CD4-positive, alpha-beta T cell treated with Interleukin-10 for 1 hour (primary cell): ENCODE data around the gene ATP1B3.
A peak's percentile ranks its signal among the peaks of the same experiment; 100 is the strongest.
"Not testable (repeated sequence)": the region's sequence is repeated elsewhere in the genome, so short reads cannot be mapped to it uniquely, and the experiment has no call there.

Source experiments
- DNase-seq: peaks from one replicate; pipeline ENCODE4 v3.0.0-alpha.2; 2020

Gene ATP1B3

DNA sequence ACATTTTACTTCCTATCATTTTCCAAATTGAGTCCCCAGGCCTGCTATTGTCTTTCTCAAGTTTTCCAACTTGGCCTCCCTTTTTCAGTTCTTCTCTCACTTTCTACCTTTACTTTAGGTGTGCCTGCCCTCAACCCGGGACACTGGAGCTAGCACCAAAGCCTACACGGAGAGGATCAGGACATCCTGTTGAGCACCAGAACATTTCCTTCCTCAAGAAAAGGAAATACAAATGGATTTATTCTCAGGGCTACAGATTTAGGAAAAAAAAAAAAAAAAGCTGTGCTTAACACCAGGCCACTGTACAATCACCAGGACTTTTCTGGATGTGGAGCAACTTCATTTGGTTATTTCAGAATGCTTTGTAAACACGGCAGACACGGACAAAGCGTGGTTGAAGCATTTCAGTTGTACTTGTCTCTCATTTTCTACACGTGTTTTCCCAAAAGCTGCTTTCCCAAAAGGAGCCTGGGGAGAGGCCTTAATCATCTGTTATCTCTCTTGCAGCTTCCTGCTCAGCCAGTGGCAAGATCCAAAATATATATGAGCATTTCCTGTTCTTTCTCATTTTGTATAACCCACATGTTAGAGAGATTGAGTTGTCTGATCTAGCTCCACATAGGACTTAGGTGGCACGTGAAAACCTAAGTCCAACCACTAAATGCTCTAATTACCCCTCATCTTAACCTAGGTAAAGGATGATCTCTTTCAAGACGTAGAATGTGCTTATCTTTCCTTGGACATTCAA, 15.5 kb upstream of the ATP1B3 start:
- no peak for DNase-seq

DNA sequence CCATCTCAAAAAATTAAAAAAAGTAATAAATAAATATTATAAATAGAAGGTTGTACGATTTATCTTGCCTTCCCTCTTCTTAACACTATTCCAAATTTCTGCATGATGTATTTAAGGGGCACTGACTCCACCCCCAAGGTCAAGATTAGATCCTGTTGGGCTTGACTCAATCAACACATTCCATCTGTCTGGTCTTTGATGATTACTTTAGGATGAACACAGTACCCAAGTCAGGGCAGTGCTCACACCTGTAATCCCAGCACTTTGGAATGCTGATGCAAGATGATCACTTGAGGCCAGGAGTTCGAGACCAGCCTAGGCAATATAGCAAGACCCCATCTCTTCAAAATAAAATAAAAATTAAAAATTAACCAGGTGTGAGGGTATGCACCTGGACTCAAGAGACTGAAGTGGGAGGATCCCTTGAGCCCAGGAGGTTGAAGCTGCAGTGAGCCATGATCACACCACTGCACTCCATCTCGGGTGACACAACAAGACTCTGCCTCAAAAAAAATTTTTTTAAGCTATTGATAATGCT, 14.1 kb upstream of the ATP1B3 start:
- DNase-seq, result no peak

DNA sequence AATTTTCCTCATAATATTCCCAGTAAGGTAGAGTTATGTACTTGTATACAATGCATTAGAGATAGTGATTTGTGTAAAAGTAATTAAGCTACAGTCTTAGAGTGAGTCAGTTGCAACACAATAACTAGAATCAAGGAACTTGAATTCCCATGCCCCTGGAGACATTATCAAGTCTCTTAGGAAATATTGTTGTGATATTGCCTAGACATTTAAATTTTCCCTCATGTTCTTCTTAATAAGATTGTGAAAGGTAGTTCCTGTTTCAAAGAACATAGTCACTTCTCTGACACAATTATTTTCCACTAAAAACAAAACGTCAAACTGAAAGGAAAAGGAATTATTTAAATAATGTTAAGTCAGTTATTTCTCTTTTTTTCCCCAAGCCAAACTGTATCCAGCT, 13.0 kb upstream of the ATP1B3 start:
- DNase-seq, result no peak

DNA sequence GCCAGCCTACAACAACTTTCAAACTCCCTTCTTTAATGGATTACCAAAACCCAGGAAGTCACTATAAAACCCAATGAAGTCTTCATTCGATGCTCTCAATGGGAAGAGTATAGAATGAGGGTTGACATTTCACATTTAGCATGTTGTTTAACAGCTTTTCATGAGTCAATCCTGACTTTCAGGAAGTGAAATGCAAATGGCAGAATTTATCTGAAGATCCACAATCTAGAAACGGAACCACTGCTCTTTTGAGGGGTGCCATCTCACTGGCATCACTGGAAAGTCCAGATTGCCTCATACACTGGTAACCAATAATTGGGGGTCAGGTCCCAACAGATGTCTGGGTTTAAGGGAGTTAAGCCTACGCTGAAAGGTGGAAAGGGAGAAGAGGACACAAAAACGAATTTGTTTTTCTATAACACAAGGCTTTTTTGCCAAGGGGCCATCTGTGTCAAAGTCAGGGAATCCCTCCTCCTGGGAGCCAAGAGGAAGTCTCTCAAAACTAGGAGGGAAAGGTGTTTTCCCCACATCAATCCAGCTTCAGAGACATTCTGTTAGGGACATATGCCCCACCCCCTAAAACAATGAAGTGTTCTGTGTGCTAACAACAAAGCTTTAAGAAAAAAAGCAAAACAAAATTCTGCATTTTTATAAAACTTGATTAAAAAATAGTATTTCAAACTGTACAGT, 12.0 kb upstream of the ATP1B3 start:
- no peak for DNase-seq

DNA sequence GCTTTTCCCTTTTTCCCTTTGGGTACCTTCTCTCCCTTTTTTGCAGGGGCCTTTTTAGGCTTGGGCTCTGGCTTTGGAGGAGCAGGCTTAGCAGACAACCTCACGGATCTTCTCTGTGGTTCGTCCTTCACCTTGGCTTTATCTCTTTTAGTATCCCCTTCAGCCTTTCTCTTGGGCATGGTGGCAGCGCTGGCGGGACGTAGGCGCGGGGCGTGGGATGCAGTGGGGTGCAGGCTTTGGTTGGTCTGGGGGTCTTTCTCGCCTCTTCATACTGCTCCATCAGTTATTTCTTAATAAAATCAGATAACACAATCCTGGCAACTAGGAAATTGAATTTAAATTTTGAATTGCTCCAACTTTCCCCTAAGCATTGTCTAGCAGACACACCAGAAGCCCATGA, 11.3 kb upstream of the ATP1B3 start:
- DNase-seq, result no peak

DNA sequence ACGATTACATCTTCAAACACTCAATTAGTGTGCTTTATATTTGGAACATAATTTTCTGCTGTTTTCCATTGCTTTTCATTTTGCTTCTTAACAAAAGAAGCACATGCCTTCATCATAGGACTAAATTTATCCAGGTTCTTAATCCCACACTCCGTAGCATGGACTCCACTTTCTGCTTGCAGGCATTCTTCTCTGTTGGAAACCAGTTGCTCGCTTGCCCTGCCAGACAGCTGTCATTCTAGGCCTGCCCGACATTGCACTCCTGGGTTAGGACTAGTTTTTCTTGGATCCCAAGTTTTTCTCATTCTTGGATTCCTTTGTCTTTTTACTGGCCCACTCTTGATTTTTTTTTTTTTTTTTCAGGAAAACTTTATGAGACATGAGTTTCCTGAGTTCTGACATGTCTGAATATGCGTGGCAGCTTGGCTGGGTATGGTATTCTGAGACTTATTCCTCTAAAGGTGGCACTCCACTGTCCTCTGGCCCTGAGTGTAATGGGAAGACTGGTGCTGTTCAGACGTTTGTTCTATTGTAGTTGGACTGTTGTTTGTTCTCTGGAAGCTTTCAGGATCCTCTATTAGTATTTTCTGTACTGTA, 6.3 kb upstream of the ATP1B3 start:
- no peak for DNase-seq

DNA sequence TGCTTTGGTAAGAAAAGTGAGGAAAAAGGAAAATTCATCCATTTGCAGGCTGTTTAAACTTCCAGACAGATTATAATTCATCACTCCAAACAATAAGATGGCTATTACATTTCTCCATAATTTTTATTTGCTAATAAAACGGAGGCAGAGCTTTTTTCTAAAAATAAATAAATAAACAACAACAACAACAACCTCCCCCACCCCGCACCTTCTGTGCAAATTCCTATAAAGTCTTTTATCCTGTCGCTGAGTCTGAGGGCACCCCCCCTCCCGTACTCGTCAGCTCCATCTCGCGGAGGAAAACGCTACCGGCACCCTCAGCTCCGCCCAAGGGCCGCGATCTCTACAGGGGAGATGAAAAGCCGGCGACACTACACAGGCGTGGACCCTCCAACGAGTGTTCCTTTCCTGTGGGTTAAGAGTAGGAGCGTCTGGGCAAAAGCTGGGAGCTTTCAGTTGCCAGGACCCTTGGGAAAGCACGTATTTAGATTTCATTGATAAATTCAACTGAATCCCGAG, 1.0 kb upstream of the ATP1B3 start:
- DNase-seq, result peak; percentile 86

DNA sequence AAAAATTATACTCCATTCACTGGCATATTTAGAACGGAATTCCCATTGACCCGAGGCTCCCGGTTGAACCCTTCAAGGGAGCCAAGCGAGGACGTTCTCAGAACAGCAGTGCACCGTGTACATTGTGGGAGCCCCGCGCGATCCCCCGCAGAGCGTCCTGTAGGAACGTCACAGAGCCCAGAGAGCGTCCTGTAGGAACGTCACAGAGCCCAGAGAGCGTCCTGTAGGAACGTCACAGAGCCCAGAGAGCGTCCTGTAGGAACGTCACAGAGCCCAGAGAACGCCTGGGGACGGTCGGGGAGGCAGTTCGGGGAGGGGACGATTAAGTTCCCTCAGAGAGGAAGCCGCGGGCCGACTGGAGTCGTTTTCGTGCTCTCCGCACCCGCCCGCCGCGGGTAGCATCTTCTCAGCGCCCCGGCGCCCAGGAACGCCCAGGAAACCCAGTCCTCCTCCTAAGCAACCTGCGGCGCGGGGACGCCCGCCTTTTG, 506 bp upstream of the ATP1B3 start:
- DNase-seq, result no peak

DNA sequence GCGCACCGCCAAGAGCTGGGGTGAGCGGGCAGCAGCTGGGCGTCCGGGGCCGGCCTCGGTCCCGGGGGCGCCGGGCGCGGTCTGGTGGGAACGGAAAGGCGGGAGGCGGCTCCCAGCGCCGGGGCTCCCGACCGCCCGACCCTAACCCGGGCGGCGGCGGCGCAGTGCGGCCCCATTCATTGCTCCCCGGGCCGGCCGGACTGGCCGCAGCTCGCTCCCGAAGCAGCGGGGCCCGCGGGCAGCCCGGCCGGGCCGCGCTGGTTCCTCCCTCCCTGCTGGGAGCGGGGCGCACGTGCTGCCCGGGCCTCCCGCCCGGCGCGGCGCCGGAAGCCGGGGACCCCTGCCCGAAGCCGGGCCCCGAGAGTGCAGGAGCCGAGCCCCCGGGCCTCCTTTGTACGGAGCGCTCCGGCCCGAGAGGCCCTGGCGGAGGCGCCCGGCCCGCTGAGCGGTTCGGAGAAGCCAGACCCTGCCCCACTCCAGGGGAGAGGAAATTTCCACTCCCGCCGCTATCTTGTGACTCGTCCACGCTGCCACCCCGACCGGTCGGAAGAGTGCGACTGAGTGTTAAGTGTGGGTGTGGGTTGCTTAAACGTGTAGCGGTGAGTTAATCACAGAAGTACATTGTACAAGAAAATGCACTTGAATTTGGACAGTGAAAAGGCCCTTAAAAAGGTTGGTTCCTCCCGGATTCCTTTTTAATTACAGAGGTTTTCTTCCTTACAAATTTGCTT, 613 bp downstream of the ATP1B3 start:
- peak; percentile 63 for DNase-seq

DNA sequence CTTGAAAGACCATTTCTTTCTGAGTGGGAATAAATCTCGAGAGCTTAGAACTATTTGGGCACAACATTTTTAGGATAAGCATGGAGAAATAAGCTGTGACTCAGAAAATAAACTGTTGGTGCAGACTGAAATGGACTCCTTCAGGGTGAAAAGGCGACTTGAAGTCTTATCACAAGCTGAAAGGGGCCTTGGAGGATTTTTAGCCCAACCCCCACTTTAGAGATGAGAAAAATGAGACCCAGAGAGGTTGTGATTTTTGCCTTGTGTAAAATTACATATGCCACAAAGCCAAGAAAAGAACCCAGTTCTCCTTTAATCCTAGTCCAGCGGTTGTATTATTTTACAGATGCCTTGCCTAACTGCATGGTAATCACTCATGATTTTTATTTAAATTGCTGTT, 1.5 kb downstream of the ATP1B3 start:
- DNase-seq, result no peak

DNA sequence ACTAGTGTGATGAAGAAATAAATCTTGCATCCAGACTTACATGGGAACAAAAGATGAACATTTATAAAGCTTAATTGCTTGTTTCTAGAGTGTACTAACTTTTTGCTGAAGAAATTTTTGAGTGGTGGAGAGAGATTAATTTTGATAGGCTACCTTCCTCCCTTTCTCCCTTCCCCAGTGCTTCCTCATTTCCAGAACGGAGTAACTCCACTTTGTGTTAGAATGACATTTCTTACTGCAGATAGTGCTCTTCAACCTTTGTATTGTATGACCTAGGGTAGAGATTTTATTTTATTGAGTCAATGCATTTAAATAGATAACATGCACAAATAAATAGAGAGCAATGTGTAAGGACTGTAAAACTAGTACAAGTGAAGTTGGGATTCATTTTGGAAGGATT, 1.9 kb downstream of the ATP1B3 start:
- DNase-seq, result no peak

DNA sequence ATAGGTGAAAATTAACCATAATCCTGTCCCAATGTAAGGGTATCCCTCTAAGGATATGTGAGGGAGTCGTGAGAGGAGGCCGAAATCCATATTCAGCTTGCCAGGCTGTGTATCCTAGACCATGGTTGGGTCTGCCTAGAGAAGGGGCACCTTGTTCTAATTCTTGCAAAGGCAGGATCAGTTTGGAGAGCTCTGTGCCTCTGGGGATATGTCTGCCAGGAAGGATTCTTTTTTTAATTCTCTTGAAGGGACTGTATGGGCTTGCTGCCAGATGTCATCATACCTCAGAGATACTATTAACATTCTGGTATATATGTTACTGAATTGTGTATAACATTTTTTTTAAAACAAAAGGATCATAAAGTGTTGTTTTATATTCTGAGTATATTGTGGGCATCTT, 2.4 kb downstream of the ATP1B3 start:
- no peak for DNase-seq

DNA sequence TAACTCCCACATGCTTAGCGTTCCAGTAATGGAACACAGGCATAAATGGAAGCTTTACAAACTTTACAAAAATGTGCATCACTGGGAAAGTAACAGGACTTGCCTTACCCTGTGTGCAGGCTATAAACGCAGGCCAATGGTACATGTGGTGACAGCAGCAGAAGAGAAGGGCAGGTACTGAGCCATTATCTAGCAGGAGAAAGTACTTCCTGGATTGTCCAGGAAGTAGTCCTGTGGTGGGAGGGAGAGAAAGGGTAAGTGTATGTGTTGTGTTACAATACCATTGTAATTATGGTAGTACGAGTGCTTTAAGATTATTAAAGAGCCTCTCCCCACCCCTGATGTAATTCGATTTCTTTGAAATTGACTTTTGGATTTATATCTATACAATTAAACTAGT, 5.3 kb downstream of the ATP1B3 start:
- no peak for DNase-seq

DNA sequence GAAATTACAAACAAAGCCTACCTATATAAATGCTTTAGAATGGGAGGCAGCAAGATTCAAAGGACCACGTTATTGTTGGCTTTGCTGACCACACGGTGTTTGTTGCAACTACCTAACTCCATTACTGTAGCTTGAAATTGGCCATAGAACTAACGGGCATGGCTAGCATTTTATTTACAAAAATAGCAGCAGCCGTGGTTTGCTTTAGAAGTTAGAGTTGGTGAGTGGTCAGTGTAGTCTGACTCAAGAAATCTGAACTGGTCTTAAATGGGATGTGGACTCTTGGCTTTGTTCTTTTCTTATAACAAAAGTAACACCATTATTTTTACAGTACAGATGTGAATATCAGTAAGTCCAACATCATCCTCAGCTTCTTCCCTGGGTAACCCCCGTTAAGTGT, 10.6 kb downstream of the ATP1B3 start:
- no peak for DNase-seq

DNA sequence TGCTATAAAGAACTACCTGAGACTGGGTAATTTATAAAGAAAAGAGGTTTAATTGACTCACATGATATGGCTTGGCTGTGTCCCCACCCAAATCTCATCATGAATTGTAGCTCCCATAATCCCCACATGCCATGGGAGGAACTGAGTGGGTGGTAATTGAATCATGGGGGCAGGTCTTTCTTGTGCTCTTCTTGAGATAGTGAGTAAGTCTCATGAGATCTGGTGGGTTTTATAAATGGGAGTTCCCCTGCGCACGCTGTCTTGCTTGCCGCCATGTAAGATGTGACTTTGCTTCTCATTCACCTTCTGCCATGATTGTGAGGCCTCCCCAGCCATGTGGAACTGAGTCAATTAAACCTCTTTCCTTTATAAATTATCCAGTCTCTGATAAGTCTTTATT, 12.1 kb downstream of the ATP1B3 start:
- not testable (repeated sequence) for DNase-seq

DNA sequence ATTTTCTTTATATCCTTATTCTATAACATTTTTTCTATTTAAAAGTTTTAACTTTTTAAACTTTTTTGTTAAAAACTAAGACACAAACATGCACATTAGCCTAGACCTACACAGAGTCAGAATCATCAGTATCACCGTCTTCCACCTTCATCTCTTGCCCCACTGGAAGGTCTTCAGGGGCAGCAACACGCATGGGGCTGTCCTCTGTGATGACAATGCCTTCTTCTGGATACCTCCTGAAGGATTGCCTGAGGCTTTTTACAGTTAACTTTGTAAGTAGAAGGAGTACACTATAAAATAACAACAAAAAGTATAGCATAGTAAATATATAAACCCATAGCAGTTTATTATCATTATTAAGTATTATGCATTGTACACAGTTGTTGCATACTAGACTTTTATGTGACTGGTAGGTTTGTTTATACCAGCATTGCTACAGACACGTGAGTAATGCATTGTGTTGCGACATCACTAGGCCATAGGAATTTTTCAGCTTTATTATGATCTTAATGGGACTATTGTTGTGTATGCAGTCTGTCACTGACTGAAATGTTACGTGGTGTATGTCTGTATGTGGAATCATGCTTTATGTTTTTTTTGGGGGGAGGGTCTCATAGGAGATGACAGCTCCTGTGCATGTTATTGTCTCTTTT, 18.2 kb downstream of the ATP1B3 start:
- no peak for DNase-seq

DNA sequence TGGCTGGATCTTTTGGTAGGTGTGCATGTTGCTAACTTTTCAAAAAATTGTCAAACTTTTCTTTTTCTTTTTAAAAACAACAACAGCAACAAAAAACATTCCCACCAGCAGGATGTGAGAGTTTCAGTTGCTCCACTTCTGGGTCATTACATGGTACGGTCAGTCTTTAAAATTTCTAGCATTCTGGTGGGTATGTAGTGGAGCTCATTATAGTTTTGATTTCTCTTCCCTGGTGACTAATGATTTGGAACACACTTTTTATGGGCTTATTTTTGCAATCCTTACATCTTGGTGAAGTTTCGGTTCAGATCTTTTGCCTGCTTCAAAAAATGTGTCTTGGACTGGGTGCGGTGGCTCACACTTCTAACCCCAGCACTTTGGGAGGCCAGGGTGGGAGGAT, 19.3 kb downstream of the ATP1B3 start:
- no peak for DNase-seq

DNA sequence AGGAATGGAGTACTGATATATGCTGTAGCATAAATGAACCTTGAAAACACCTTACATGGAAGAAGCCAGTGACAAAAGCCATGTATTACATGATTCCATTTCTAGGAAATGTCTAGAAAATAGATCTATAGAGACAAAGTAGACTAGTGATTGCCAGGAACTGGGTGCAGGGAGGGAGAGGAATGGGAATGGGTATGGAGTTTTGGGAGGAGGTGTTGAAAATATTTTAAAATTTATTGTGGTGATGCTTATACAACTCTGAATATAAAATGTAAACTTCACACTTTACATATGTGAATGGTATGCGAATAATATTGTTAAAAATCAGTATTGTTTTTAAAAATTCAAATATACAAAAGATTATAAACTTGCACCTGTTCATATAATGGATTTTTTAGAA, 22.5 kb downstream of the ATP1B3 start:
- no peak for DNase-seq

DNA sequence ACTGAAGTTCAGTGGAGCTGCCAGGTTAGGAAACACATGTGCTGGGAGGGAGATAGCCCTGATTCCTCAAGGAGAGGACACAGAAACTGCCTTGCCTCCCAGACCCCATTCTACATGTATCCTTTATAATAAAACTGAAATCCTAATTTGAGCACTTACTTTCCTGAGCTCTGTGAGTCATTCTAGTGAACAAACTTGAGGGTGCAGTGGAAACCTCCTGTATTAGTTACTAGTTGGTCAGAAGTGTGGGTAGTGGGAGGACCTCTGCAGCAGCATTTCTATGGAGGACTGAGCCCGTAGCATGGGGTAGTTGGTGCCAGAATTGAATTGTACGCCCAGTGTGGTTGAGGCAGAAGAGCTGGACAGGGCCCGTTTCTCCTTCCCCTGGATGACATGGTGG, 23.9 kb downstream of the ATP1B3 start:
- DNase-seq, result no peak

DNA sequence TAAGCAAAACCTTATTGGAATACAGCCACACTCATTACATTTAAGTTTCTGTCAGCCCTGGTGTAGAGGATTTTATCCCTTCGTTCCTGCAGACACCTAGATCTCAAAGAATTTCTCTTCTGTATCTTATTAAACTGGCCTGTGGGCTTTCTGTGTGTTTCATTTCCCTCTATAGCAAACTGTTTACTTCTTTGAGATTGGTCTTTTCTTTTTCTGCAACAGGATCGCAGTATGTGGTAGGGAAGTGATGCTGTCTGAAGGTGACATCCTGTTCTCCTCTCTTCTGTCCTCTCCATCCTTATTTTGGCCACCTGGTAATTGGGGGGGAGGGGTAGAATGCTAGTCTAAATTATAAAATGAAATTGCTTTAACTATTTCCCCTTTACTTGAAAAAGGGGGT, 25.5 kb downstream of the ATP1B3 start:
- DNase-seq, result no peak

DNA sequence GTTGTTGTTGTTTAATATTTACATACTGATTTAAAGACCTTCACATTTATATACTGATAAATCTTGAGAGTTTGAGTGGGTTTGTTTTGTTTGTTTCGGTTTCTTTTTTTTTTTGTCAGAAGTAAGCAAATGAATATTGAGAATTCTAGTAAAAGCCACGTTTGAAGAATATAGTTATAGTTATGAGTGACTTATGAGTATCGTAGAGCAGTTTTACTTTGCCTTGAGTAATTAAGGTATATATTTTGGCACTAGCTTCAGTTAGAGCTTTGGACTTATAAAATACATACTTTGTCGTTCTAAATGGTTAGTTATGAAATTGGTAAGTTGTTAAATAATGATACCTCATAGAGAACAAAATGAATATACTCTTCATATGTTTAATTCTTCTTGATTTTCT, 27.8 kb downstream of the ATP1B3 start:
- no peak for DNase-seq

DNA sequence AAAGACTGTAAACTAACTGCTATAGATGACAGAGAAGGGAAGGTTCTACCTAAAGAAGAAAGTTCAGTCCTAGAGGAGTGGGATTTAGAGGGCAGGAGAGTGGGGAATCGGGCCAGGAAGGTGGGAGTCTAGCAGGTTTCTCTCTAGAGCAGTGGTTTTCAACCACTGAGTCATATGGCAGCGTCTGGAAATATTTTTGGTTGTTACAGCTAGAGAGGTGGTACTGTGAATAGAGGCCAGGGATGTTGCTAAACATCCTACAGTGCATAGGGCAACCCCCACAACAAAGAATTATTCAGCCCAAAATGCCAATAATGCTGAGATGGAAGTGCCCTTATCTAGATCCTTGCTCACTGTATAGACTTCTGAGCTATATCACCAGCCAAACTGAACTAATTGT, 28.7 kb downstream of the ATP1B3 start:
- no peak for DNase-seq

DNA sequence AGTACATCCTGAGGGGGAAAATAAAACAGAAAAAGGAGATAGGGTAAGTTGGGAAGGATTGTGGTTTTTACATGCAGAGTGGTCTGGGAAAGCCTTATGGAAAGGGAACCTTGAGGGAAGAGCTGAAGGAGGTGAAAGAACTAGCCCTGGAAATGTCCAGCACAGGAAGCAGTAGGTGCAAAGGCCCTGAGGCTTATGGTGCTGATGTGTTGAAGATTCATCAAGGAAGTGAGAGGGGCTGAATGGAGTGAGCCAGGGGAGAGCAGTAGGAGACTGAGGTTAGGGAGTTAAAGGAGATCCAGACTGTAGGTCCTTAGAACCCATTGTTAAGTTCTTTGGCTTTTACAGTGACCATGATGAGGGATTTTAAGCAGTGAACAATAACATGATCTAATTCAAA, 33.0 kb downstream of the ATP1B3 start:
- DNase-seq, result no peak
